SK-N-SH (cell line): Measurements from ENCODE around the gene NLGN1.

Source experiments
- EZH2phosphoT487 ChIP-seq: fragments of 200-600 bp; sonication (generic); IDR thresholded peaks from 2 replicates; pipeline ENCODE4 v1.6.1; 2017; ENCODE audit warnings: low read depth, mixed run types, mild to moderate bottlenecking, antibody characterized with exemption, moderate library complexity, borderline replicate concordance
- MAX ChIP-seq: IDR thresholded peaks from 2 replicates; pipeline ENCODE4 v1.4.0; 2012; ENCODE audit warnings: low read depth
- POLR2AphosphoS5 ChIP-seq: IDR thresholded peaks from 2 replicates; pipeline ENCODE4 v1.6.1; 2012; ENCODE audit warnings: low read depth, low read length
- RAD21 ChIP-seq: IDR thresholded peaks from 2 replicates; pipeline ENCODE4 v1.6.1; 2012; ENCODE audit warnings: mild to moderate bottlenecking, low read length
- SMC3 ChIP-seq: IDR thresholded peaks from 2 replicates; pipeline ENCODE4 v1.6.1; 2012; ENCODE audit warnings: low read depth, low read length, improper control_type of control experiment
- TCF12 ChIP-seq: IDR thresholded peaks from 2 replicates; pipeline ENCODE4 v1.4.0; 2012
- TF ChIP-seq, protein P1 (sequence below): fragments of 200-600 bp; sonication (generic); IDR thresholded peaks from 2 replicates; pipeline ENCODE4 v1.6.1; 2017; ENCODE audit warnings: antibody characterized with exemption, mild to moderate bottlenecking, moderate library complexity
- TF ChIP-seq, protein P2 (sequence below): IDR thresholded peaks from 2 replicates; pipeline ENCODE4 v1.4.0; 2012; ENCODE audit warnings: low read depth, borderline replicate concordance

DNA sequence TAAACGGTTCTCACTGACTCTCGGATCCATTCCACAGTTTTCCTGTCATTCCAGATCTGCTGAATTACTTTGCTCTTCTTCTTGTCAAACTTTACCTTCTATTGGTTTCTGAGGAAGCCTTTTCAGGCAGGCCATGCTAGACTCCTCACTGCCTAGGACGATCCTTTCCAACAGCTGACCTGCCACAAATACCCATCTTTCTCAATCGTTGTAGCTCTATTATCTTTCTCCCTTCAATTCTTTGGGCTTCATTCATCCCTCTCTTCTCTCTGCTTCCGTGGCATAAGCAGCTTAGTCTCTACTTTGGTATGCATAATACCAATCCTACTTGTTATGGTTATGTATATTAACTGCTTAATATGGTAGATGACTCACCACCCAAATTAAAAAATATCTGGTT lies 421.8 kb downstream of the NLGN1 start:
- TF ChIP-seq POLR2AphosphoS5 (no peak), MAX (no peak), TCF12 (no peak), SMC3 (no peak), RAD21 (no peak), EZH2phosphoT487 (no peak)
- TF ChIP-seq, protein P1, sequence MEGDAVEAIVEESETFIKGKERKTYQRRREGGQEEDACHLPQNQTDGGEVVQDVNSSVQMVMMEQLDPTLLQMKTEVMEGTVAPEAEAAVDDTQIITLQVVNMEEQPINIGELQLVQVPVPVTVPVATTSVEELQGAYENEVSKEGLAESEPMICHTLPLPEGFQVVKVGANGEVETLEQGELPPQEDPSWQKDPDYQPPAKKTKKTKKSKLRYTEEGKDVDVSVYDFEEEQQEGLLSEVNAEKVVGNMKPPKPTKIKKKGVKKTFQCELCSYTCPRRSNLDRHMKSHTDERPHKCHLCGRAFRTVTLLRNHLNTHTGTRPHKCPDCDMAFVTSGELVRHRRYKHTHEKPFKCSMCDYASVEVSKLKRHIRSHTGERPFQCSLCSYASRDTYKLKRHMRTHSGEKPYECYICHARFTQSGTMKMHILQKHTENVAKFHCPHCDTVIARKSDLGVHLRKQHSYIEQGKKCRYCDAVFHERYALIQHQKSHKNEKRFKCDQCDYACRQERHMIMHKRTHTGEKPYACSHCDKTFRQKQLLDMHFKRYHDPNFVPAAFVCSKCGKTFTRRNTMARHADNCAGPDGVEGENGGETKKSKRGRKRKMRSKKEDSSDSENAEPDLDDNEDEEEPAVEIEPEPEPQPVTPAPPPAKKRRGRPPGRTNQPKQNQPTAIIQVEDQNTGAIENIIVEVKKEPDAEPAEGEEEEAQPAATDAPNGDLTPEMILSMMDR = no peak
- TF ChIP-seq, protein P2, sequence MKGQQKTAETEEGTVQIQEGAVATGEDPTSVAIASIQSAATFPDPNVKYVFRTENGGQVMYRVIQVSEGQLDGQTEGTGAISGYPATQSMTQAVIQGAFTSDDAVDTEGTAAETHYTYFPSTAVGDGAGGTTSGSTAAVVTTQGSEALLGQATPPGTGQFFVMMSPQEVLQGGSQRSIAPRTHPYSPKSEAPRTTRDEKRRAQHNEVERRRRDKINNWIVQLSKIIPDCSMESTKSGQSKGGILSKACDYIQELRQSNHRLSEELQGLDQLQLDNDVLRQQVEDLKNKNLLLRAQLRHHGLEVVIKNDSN = no peak
